Dedifferentiated amniotic fluid mesenchymal stem cell (primary cell): Measurements from ENCODE around the gene EHD1.

Source experiments
- DNase-seq: peaks from one replicate; pipeline ENCODE4 v3.0.0-alpha.2; 2016; ENCODE audit errors: extremely low spot score

The EHD1 gene

DNA sequence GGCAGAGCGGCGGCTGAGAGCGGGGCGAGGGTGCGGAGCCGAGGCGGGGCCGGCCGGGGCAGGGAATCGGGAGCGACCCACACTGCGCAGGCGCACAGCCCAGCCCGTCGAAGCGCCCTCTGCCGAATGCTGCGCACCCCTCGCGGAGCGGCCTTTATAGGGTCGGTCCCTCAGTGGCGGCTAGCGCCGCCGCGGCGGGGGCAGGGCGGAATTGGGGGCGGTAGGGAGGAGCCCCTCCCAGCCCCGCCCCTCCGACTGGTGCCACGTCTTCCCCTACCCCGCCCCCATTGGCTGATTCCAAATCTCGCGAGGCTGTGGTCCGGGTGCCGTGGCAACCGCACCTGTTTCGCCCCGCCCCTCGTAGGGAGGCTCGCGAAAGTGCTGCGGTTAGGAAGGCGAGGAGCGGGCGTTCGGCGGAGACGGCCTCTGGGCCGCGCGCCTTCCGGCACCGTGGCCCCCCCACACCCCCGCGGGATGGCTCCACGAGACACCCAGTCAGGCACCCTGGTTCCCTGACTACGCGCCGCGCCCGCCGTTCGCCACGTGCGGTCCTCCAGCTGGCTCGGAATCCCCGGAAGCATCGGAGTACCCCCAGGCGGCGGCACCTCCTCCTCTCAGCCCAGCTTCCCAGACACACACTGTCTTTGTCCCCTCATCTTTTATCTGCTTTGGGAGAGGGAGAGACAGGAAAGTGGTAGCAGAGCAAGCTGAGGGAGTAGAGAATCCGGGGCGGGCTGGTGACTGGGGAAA, at the start of gene EHD1:
Gene EHD1, minus strand, starts transcription at position 128 of the 750 bp plus-strand sequence. CDS start 157 bp downstream, outside the sequence.
- DNase-seq, result peak; percentile 96

DNA sequence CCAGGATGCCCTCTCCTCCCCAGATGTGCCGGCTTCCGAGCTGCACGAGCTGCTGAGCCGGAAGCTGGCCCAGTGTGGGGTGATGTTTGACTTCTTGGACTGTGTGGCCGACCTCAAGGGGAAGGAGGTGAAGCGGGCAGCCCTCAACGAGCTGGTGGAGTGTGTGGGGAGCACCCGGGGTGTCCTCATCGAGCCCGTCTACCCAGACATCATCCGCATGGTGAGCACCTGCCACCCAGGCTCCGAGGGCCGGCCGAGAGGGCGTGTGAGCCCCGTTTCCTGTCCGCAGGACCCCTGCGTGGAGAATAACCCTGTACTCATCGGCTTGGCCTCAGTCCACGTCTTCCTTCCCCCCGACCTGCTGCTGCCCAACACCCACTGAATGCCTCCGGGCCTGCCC, 48.3 kb upstream of the EHD1 start:
- DNase-seq, result no peak

DNA sequence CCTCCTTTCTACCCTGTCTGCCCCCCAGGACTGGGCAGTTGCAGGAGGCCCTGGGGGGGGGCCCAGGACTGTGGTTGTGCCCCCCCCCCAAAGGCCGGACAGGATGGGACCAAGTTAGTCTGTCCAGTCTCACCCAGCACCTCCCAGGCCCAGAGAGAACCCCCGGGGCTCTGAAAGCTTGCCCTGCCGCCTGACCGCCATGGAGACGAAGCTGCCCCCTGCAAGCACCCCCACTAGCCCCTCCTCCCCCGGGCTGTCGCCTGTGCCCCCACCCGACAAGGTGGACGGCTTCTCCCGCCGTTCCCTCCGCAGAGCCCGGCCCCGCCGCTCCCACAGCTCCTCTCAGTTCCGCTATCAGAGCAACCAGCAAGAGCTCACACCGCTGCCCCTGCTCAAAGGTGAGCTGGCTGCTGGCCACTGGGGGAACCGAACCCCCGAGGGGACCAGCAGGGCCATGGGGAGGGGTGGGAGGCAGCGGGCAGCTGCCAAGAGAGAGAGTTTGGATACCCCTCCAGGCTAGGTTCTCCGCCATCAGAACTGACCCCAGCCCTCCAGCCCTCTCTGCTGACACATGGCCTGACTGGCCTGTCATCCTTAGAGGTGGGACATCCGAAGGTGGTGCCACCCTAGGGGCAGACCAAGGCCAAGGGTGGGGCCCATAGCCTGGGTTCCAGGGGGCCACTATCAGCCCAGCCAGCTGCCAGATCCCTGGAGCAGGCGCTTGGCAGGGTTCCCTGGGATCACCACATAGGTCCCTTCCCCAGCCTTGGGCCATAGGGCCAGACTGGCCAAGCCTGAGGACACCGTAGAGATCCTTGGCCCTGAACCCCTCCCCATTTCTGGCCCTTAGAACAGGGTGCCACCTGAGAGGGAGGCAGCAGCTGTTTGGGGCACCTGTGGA, 47.4 kb upstream of the EHD1 start:
- no peak for DNase-seq

DNA sequence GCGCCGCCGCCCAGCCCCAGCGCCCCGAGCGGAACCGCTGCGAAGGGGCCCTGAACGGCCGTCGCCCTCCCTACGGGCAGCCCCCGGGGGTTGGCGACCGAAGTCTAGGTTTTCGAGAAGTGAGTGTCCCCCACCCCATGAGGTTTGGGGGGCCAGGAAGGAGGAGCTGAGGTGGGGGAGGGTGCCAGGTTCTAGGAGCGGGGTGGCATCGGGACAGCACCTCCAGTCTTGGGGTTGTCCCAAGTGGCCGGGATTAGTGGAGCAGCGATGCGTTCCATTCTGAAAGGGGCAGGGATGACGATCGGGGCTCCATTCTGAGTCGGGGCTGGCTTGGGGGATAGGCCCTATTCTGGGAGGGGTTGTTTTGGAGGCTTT, 46.5 kb upstream of the EHD1 start:
- no peak for DNase-seq

DNA sequence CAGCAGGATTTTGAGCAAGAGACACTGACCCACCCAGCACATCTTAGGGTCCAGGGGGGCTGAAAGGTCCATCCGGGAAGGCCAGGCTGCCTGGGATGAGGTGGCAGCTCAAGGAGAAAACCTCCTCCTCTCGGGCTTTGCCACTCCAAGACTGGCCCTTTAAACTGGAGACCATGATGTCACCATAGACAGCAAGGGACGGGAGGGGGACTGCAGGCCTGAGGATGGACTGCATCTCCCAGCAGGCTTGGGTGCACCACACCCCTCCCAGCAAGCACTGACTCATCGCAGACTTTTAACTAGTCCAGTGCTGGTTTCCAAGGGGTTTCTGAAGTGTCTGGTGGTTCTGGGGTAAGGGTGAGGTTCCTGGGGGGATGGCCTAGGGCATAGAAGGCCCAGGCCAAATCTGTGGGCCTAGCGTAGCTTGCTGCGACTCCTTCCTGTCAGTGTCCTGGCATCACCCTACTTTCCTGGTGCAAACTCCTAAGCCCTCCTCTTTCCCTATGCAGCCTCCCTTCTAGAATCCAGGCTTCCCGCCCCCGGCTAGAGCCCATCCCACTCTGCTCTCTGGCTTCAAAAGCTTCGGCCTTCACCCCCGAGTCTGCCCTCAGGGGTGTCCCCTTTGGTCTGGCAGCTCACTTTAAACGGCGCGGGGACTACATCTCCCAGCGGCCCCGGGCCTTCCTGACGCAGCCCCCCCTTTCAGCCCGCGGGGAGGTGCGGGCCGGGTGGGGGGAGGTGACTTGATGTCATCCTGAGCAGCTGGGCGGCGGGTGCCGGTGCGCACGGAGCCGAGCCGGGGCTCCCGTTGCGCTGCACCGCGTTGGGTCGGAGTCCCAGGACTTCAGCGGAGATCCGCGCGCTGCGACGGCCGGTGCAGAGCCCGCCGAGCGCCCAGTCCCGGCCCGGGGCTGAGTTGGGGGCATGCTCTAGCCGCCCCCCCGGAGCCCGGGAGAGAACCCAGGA, 45.8 kb upstream of the EHD1 start, which contains the start of gene PPP2R5B:
Gene PPP2R5B, plus strand, starts transcription at position 746 of the 966 bp plus-strand sequence. CDS start 1,046 bp downstream, outside the sequence.
- DNase-seq, result peak; percentile 94

DNA sequence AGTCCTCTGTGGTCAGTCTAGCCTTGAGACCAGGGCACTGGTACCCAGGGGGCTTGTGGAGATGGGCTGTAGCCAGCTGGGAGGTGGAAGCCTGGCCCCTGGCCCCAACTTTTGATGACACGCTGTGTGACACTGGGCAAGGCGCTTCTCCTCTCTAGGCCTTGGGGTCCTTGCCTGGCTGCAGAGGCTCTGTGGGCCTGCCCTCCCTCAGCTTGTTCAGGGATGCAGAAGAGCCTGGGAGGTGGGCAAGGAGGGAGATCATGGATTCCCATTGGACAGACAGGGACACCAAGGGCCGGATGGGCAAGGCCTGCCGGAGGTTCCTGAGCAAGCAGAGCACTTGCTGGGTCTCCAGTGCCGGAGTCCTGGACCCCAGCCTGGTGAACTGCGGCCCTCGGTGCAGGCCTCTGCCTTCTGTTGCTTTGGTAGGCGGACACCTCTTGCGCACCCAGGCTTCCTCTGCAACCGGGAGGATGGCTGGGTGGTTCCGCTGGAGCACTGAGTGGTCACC, 44.8 kb upstream of the EHD1 start:
- no peak for DNase-seq

DNA sequence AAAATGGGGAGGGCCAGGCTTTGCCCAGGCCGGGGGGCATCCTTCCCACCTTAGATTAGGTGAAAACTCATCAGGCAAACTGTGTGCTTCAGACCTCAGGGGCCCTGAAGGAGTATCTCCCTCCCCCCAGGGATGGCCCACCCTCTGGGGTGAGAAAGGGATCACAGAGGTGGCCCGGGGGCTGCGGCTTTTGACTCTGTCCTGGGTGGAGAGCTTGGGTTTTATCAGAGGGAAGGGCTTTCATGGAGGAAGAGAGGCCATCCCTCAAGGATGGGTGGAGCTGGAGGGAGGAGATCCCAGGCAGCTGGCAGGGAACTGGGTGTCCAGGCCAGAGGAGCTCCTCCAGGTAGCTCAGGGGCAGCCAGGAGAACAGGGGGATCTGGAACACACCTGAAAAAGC, 43.0 kb upstream of the EHD1 start:
- DNase-seq, result no peak

DNA sequence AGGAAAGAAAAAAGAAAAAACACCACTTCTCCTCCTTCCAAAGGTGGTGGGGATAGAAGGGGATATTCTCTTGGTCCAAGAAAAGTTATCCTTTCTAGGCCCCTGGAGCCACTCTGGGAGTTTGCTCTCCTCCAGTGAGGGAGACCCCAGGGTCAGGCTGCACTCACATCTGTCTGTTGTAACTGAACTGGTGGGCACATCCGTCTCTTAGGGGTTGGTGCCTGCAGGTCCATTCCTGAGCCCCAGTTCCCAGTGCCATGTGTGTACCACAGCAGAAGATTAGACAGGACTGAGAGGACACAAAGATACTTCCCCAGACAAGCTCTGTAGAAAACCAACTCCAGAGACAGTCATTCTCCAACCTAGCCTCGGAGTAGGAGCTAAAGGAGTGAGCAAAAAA, 41.7 kb upstream of the EHD1 start:
- DNase-seq, result no peak

DNA sequence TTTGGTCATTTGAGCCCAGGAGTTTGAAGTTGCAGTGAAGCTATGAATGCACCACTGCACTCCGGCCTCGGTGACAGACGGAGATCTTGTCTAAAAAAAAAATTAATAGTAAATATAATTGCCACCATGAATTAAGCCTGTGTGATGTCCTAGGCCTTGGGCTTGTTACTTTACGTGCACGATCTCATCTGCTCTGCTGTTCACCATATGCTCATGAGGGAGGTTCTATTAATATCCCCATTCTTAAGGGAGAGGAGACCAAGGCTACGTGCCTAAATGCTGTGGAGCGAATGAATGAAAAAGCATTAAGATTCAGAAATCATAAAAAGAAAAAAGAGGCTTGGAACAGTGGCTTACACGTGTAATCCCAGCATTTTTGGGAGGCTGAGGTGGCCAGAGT, 41.2 kb upstream of the EHD1 start:
- no peak for DNase-seq

DNA sequence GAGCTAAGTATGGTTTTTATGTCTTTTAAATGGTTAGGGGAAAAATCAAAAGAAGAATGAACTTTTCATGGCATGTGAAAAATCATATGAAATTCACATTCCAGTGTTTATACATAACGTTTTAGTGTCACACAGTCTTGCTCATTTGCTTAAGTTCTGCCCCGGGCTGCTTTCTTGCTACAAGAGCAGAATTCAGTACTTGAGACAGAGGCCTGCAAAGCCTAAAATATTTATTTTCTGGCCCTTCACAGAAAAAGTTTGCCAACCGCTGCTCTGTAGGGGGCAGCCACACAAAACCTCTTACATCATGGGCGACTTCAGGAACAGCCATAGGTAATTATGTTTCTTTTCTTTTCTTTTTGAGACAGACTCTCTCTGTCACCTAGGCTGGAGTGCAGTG, 39.6 kb upstream of the EHD1 start:
- peak; percentile 58 for DNase-seq

DNA sequence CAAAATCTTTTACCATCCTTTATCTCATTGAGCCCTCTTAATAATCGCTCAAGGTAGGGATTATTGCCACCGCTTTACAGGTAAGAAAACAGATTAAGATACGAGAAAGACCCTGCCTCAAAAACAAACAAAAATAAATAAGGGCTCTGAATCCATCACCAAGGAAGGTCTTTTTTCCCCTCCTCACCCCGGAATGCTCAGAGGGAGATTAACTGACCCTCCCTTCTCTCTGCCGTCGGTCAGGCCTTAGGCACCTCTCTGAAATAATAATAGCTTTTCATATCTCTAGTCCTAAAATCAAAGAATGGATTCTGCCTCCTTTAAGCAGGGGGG, 39.2 kb upstream of the EHD1 start:
- no peak for DNase-seq

DNA sequence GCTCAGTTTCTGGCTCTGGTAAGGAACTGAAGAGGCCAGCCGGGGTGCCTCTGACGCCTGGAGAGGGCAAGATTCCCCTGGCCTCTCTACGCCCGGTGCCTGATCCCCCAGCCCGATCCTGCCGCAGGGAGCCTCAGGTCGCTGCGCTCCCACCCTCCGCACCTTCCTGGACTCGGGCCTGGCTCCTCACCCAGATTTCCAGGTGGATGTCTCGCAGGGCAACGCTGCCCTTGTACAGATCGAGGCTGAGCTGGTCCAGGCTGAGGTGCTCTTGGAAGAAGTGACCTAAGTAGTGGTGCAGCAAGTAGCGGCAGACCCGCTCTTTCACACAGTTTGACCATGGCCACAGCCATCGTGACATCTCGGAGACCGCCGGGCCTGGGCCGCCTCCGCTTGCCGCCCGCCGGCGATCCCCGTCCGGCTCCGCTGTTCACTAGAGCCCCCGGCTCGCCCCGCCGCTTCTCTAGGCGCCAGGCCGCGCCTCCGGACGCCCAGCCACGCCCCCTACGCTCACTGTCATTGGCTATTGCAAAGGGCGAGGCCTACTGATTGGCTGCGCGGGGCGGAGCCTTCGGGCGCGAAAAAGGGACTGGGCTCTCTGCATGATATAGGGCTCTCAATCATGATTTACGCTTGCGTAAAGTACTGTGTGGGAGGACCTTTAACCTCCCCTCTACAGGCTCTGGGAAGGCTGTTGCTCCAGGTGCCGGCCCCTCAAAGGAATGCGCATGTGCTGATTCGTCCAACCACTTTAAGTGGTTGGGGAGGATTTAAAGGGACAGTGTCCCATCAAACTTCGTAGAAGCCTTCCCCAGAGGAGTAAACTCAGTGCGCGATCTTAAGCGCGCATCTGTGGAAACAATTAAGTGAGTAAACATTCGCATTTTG, 38.6 kb upstream of the EHD1 start, which contains the start of gene ATG2A:
Gene ATG2A, minus strand, starts transcription at position 435 of the 888 bp plus-strand sequence. Its CDS starts 74 bp downstream, at position 361.
- peak; percentile 98 for DNase-seq

DNA sequence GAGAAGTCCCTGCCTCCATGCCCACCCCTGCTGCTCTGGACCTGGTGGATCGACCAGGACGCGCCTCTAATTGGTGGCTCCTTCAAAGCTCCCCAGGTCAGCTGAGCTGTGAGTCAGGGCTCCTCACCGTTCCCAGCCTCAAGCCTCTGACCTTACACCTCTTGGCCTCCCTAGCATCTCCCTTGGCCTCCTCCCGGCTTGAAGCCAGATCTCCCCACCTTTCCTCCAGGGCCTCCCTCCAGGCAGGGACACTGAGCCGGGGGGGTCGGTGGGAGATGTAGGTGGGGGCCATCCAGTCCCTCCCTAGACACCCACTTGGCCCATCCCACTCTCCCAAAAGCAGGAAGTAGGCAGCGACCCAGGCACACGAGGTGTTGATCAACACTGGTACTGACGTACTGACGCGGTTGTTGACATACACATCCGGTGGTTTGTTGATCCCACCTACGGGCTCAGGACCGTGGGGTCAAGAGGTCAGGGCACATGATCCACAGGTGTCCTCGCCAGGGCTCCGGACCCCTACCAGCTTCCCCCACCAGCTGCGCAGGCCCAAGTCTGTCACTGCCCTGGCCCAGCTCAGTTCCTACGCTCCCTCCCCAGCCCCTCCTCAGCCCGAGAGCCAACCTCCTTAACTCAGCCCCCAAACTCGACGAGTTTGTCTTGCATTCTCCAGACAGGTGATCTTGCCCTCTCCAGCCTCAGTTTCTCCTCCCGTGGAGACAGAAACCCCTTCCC, 37.8 kb upstream of the EHD1 start:
- DNase-seq, result no peak

DNA sequence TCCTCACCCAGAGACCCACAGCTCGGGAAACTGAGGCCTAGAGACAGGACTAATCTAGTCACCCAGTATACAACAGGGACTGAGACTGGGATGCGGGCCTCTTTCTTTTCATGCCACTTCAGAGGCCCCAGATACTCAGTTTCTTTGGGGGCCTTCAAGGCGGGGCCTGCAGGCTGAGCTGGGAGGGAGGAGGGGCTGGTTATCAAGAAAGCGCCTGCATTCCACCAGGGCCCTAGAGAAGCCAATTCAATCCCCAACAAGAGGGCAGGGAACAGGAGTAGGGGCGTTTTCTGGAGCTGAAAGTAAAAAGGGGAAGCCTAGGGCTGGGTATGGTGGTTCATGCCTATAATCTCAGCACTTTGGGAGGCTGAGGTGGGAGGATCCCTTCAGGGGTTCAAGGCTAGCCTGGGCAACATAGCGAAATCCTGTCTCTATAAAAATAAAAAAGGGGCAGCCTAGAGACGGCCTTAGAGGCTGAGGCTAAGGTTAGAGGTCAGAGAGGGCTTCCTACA, 37.0 kb upstream of the EHD1 start:
- no peak for DNase-seq

DNA sequence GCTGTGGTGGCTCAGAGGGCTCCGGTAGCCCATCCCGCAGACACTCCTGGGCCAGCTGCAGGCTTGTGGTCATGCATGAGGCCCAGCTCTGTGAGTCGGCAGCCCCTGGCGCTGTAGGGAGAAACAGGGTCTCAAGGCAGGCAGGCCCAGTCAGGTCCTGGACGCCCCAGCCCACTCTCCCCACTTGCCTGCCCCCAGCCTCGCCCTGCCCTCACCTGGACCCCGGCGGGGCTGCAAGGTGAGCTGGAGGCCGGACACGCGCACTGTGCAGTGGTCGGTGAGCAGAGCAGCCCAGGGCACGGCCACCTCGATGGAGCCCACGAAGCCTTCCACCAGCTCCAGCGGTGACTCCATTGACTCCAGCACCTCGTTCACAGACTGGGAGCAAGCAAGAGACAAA, 35.7 kb upstream of the EHD1 start:
- DNase-seq, result no peak

DNA sequence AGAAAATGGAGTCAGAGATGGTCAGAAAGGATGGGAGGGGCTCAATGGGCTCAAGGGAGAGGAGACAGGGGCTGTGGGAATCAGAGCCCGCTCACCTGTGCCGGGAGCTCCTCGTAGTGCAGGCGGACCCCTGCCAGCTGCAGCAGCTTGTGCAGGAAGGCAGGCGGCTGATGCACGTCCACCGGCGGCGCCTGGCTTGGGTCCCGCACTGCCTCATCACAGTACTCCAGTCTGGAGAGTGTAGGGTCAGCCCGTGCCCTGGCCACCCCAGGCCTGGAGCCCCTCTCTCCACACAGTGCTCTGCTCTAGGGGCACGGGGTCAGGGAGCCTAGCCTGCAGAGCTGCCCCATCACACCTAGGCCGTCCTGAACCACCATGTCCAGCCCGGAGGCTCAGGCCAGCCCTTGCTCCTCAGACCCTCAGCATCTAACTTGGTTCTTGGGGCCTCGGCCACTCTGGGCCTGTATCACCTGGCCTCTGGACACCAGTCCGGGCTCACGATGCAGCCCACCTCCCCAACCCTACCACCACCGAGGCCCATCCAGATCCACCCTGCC, 34.8 kb upstream of the EHD1 start:
- no peak for DNase-seq

DNA sequence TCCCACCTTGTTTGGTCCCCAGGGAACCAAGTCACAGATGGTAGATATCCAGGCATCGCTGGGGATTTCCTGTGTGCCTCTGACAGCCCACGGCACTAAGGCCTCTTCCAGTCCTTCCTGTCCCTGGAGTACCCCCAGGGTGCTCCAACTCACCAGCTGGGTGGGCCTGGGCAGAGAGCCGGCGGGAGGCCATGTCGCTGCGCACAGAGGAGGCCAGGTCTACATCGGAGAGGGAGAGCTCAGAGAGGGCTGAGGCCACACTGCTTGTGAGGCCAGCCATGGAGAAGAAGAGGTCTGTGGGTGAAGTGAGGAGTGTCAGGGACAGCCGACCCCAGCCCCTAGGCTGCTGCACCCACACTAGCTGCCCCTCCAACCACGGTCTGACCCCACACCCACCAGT, 33.3 kb upstream of the EHD1 start:
- no peak for DNase-seq

DNA sequence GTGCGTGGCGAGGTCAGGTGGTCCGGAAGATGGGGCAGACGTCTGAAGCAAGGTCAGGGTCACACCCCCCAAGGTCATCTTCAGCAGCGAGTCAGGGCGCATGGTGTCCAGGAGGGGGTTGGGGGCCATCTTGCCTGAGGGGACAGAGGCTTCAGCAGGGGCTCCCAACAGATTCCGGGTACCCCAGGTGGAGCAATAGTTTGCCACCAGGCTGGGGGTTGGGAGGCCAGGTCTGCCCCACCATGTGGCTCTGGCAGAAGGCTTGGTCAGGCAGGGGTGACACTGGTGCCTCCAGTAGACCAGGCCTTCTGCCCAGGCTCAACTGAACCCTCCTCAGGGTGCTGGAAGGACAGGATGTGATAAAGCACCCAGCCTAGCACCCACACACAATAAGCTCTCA, 32.7 kb upstream of the EHD1 start:
- DNase-seq, result no peak

DNA sequence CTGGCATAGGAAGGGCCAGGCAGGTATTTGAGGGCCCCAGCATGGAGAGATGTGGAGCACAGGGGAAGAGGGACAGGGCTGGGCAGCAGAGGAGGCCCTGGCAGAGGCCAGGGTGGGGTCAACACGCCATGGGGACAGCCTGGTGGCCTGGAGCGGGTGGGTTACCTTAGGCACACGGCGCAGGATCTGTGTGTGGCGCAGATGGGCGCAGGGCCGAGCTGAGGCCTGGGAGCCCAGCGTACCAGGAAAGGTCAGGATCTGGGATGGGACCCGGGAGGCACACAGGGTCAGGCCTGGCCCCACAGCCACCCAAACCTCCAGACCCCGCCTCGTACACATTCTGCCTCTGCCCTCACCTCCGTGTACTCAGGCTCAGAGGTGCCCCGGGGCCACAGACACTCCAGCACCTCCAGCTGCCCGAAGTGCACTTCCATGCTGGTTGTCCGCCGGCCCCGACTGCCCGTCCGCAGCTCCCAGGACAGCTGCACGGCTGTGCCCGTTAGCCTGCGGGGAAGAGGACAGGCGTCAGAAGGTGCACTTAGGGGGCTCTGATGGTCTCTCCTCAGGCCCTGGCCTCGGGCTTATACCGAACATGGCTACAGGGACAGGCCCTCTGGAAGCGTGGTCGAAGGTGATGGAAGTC, 32.2 kb upstream of the EHD1 start:
- DNase-seq, result no peak
